OCI-LY7 (cell line): ENCODE data around the gene THBS4. TPM values are rescaled to one million over a fixed set of nuclear protein-coding genes. Genes with fewer than 3 reads are reported as not detected.
"Not testable (repeated sequence)": the region's sequence is repeated elsewhere in the genome, so short reads cannot be mapped to it uniquely, and the experiment has no call there.

Experiments used
- BruUV-seq: library from RNA; stranded (reverse); fragments of 400-500 nt; replicated peaks from 2 replicates; lab custom pipeline; 2021; lab: Mats Ljungman, UMichigan
- CTCF ChIA-PET: fragments of 300-600 bp; sonication (Branson Sonifier 250); formaldehyde crosslinking; loops from one replicate; lab custom pipeline; 2022; ENCODE audit warnings: antibody characterized with exemption; ENCODE audit not compliant: unreplicated experiment; lab: Charles Lee
- POLR2A ChIA-PET: fragments of 300-600 bp; sonication (Branson Sonifier 250); formaldehyde crosslinking; loops from one replicate; lab custom pipeline; 2022; ENCODE audit warnings: antibody characterized with exemption; lab: Charles Lee
- DNase-seq: peaks from one replicate; pipeline ENCODE4 v3.0.0-alpha.2; 2015; ENCODE audit warnings: low spot score
- H2AFZ ChIP-seq: fragments of 200-600 bp; sonication (generic), shearing (Covaris generic); 2 replicates; pipeline ENCODE4 v1.6.1; 2014; ENCODE audit warnings: mild to moderate bottlenecking, antibody characterized with exemption, low read length, moderate library complexity
- H3K27ac ChIP-seq: fragments of 200-600 bp; sonication (generic); 2 replicates; pipeline ENCODE4 v1.5.1; 2014; ENCODE audit warnings: mixed run types, low read depth, mild to moderate bottlenecking, moderate library complexity, low read length, inconsistent platforms; ENCODE audit not compliant: poor library complexity, severe bottlenecking
- H3K36me3 ChIP-seq: fragments of 200-600 bp; sonication (generic); 2 replicates; pipeline ENCODE4 v1.6.1; 2014; ENCODE audit warnings: mild to moderate bottlenecking, antibody characterized with exemption, low read length, moderate library complexity, mixed read lengths; ENCODE audit not compliant: insufficient read depth
- H3K4me1 ChIP-seq: fragments of 200-600 bp; sonication (generic); 2 replicates; pipeline ENCODE4 v1.5.1; 2014; ENCODE audit warnings: mild to moderate bottlenecking, low read length; ENCODE audit not compliant: insufficient read depth, poor library complexity, severe bottlenecking
- H3K4me2 ChIP-seq: fragments of 200-600 bp; sonication (generic); 2 replicates; pipeline ENCODE4 v1.6.1; 2014; ENCODE audit warnings: mild to moderate bottlenecking, low read length
- H3K4me3 ChIP-seq: fragments of 200-600 bp; sonication (generic); 2 replicates; pipeline ENCODE4 v1.5.1; 2014; ENCODE audit warnings: mild to moderate bottlenecking, low read depth, low read length; ENCODE audit not compliant: poor library complexity, severe bottlenecking
- H3K79me2 ChIP-seq: fragments of 200-600 bp; sonication (generic); 2 replicates; pipeline ENCODE4 v1.6.1; 2016; ENCODE audit warnings: low read depth, mild to moderate bottlenecking, low read length, moderate library complexity, mixed read lengths; ENCODE audit not compliant: insufficient read depth
- H3K9me2 ChIP-seq: fragments of 200-600 bp; sonication (generic); 2 replicates; pipeline ENCODE4 v1.6.1; 2016; ENCODE audit warnings: mild to moderate bottlenecking, low read length, mixed read lengths; ENCODE audit not compliant: insufficient read depth
- H3K9me3 ChIP-seq: fragments of 200-600 bp; sonication (generic); 2 replicates; pipeline ENCODE4 v1.6.1; 2014; ENCODE audit warnings: mild to moderate bottlenecking, mixed run types, low read length, mixed read lengths
- H4K20me1 ChIP-seq: fragments of 200-600 bp; sonication (generic); 2 replicates; pipeline ENCODE4 v1.6.1; 2014; ENCODE audit warnings: mild to moderate bottlenecking, antibody characterized with exemption, low read length, moderate library complexity, mixed read lengths; ENCODE audit not compliant: insufficient read depth
- EZH2phosphoT487 ChIP-seq: fragments of 200-600 bp; sonication (generic); IDR thresholded peaks from 2 replicates; pipeline ENCODE4 v1.6.1; 2018; ENCODE audit warnings: low read depth, borderline replicate concordance, mild to moderate bottlenecking, mixed run types, antibody characterized with exemption, low read length, moderate library complexity, mixed read lengths
- intact Hi-C: fragments of 100-400 bp; cut with micrococcal nuclease; formaldehyde crosslinking; loops from one replicate; pipeline ENCODE4 v1.10.0; 2022; ENCODE audit not compliant: unreplicated experiment
- total RNA-seq, 2 experiments: library from RNA; depleted of rRNA in 1 of 2; stranded (reverse); fragments of >200 nt in 1 of 2; shearing (Covaris generic) in 1 of 2; gene quantifications; 2 replicates each; pipeline ENCODE4 v1.2.3, GENCODE V29; 2014 to 2022
- TF ChIP-seq, protein P1 (sequence below): fragments of 200-600 bp; sonication (generic); conservative IDR thresholded peaks from 2 replicates; pipeline ENCODE4 v1.5.1; 2014; ENCODE audit warnings: mild to moderate bottlenecking, antibody characterized with exemption, low read length, moderate library complexity, mixed read lengths

Gene THBS4
- total RNA-seq, 2 experiments from 2014 or later: 1.8 to 4.2 TPM

DNA sequence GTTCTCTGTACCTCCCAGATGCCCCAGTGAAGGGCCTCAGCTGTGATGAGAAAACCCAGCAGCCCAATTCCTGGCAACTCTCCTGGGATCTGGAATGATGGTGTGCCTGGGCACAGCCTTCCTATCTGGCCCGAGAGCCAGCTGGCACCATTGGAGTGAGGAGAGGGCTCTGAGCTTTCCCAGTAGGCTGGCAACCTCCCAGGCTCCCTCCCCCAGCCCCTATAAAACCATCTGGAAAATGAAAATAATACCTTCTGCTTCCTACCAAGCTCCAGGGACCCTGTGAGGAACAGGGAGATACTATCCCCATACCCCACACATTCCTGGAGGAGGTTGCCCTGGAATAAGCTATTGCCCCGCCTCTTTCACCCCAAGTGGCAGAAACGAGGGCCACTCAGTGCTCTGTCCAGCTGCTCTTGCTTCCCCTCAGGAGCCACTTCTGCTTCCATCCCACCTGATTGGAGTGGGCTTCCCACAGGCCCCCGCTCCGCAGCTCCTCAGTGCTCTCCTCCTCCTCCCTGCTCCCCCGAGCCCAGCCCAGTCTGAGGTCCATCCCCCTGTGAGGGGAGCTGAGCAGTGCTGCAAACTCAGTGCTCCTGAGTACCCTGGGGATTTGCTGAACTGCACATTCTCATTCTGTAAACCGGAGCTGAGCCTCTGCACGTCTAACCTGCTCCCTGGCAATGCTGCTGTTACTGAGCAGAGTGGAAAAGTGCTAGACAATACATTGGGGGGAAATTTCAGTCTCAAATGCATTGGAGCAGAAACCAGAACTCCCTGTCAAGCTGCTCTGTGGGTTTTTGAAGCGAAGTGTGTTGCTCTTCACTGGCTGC lies 74.7 kb downstream of the THBS4 start:
- no peaks in the 10 kb centered on the region for H4K20me1 ChIP-seq
- no peak overlapping the region for H3K27ac ChIP-seq
- BruUV-seq: no TSS peak
- TF ChIP-seq EZH2phosphoT487: no peak
- TF ChIP-seq, protein P1, sequence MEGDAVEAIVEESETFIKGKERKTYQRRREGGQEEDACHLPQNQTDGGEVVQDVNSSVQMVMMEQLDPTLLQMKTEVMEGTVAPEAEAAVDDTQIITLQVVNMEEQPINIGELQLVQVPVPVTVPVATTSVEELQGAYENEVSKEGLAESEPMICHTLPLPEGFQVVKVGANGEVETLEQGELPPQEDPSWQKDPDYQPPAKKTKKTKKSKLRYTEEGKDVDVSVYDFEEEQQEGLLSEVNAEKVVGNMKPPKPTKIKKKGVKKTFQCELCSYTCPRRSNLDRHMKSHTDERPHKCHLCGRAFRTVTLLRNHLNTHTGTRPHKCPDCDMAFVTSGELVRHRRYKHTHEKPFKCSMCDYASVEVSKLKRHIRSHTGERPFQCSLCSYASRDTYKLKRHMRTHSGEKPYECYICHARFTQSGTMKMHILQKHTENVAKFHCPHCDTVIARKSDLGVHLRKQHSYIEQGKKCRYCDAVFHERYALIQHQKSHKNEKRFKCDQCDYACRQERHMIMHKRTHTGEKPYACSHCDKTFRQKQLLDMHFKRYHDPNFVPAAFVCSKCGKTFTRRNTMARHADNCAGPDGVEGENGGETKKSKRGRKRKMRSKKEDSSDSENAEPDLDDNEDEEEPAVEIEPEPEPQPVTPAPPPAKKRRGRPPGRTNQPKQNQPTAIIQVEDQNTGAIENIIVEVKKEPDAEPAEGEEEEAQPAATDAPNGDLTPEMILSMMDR: no peak
- no peaks in the 10 kb centered on the region for H3K9me2 ChIP-seq
- no peak overlapping the region for H3K4me2 ChIP-seq
- H3K36me3 ChIP-seq: no peaks in the 10 kb centered on the region
- intact Hi-C loops: no loop called here
- no peak for DNase-seq
- H3K4me1 ChIP-seq: no peaks in the 10 kb centered on the region
- ChIA-PET POLR2A (interaction anchor here (0.6 to 0.7 kb wide), 2 partner anchors 10 to 747 kb away, joined by 3 read pairs; no protein-coding TSS in a partner anchor), CTCF (no interaction called here)
- no peak overlapping the region for H2AFZ ChIP-seq
- H3K9me3 ChIP-seq: no peaks in the 10 kb centered on the region
- H3K79me2 ChIP-seq: no peaks in the 10 kb centered on the region
- no peak overlapping the region for H3K4me3 ChIP-seq

- H3K36me3 ChIP-seq, H3K9me3 ChIP-seq, DNase-seq, H3K9me2 ChIP-seq, H3K4me2 ChIP-seq, BruUV-seq, H2AFZ ChIP-seq, H4K20me1 ChIP-seq, CTCF ChIA-PET, H3K4me1 ChIP-seq, intact Hi-C loops, H3K4me3 ChIP-seq, H3K79me2 ChIP-seq, H3K27ac ChIP-seq, POLR2A ChIA-PET: not testable (repeated sequence)
Measured at GRCh38 chr5:80111376-80111990, 76.3 kb downstream of the THBS4 start.

DNA sequence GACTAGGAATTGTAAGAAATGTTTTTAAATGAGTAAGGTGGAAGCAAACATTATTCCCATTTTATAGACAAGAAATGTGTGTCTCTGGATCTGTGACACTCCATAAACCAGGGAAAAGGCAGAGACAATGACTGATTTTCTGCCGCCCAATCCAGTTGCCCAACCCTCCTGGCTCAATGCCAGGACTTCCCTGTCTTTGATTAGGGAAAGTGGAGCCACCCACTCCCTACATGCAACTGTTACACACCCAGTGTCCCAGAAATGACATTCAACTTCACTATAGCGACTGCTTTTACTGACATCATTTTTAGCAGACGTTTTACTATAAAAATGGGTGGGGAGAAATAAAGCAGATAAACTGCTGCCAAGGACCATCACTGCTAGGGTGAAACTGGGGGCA lies 79.7 kb downstream of the THBS4 start:
- DNase-seq: no peak
- Histone ChIP-seq H3K4me1 (no peaks in the 10 kb centered on the region), H3K36me3 (no peaks in the 10 kb centered on the region), H3K4me3 (no peak overlapping the region), H3K9me3 (no peaks in the 10 kb centered on the region), H2AFZ (no peak overlapping the region), H3K4me2 (no peak overlapping the region), H3K9me2 (no peaks in the 10 kb centered on the region), H4K20me1 (no peaks in the 10 kb centered on the region), H3K79me2 (no peaks in the 10 kb centered on the region), H3K27ac (no peak overlapping the region)
- no TSS peak for BruUV-seq
- CTCF ChIA-PET: no interaction called here
- POLR2A ChIA-PET: interaction anchor here (0.5 to 1.0 kb wide), 2 partner anchors 11 to 580 kb away, joined by 3 read pairs; no protein-coding TSS in a partner anchor
- TF ChIP-seq, protein P1: no peak
- no peak for TF ChIP-seq EZH2phosphoT487
- intact Hi-C loops: no loop called here
